HEK293 (cell line): ENCODE data around the gene DDX46.

Source experiments
- CTCF ChIA-PET: fragments of 350-600 bp; formaldehyde crosslinking; extraction: SDS; loops from one replicate; lab custom pipeline; 2021; ENCODE audit warnings: antibody characterized with exemption; lab: Yijun Ruan, JAX
- POLR2A ChIA-PET: fragments of 300-600 bp; formaldehyde crosslinking; extraction: SDS; loops from one replicate; lab custom pipeline; 2020; ENCODE audit warnings: antibody characterized with exemption, inconsistent platforms; lab: Yijun Ruan, JAX
- H3K27ac ChIP-seq: fragments of 200-500 bp; sonication (Bioruptor generic); 2 replicates; pipeline ENCODE4 v1.5.1; 2014; ENCODE audit warnings: low read depth, low read length, control low read depth, inconsistent platforms; ENCODE audit errors: extremely low read depth
- H3K36me3 ChIP-seq, 2 experiments: fragments of 200-500 bp in 1 of 2; sonication (Bioruptor generic) in 1 of 2; 1 replicate in 1 of 2; 2 replicates in 1 of 2; pipeline ENCODE4 v1.5.1; 2014 to 2017; ENCODE audit warnings: inconsistent platforms in 2 of 2, low read length in 2 of 2; ENCODE audit not compliant: control insufficient read depth in 2 of 2, insufficient read depth in 1 of 2
- H3K4me1 ChIP-seq: fragments of 200-500 bp; sonication (Bioruptor generic); 2 replicates; pipeline ENCODE4 v1.5.1; 2014; ENCODE audit warnings: mild to moderate bottlenecking, low read length, inconsistent platforms; ENCODE audit not compliant: control insufficient read depth, insufficient read depth
- H3K4me3 ChIP-seq: 2 replicates; pipeline ENCODE4 v1.5.1; 2011; ENCODE audit warnings: low read depth, mild to moderate bottlenecking, control low read depth, low read length, moderate library complexity
- H3K9me3 ChIP-seq: fragments of 200-500 bp; sonication (Bioruptor generic); 2 replicates; pipeline ENCODE4 v1.5.1; 2014; ENCODE audit warnings: low read depth, low read length, inconsistent platforms; ENCODE audit not compliant: control insufficient read depth, insufficient read depth
- EGR2 ChIP-seq: fragments of 450-650 bp; formaldehyde crosslinking; IDR thresholded peaks from 2 replicates; pipeline ENCODE4 v1.5.1; 2016; ENCODE audit warnings: low read depth, missing biosample characterization, missing genetic modification characterization
- IKZF3 ChIP-seq: fragments of 450-650 bp; IDR thresholded peaks from 2 replicates; pipeline ENCODE4 v1.5.0; 2018; ENCODE audit warnings: missing biosample characterization, mild to moderate bottlenecking, missing genetic modification characterization, moderate library complexity
- KLF10 ChIP-seq: fragments of 450-650 bp; IDR thresholded peaks from 2 replicates; pipeline ENCODE4 v1.5.1; 2018; ENCODE audit warnings: missing biosample characterization, mild to moderate bottlenecking, missing genetic modification characterization
- MZF1 ChIP-seq: fragments of 450-650 bp; formaldehyde crosslinking; IDR thresholded peaks from 2 replicates; pipeline ENCODE4 v1.5.1; 2017; ENCODE audit warnings: missing biosample characterization, missing genetic modification characterization, borderline replicate concordance
- PRDM10 ChIP-seq: fragments of 450-650 bp; formaldehyde crosslinking; IDR thresholded peaks from 2 replicates; pipeline ENCODE4 v1.5.1; 2016; ENCODE audit warnings: missing biosample characterization, missing genetic modification characterization
- SCRT2 ChIP-seq: fragments of 450-650 bp; formaldehyde crosslinking; IDR thresholded peaks from 2 replicates; pipeline ENCODE4 v1.5.1; 2016; ENCODE audit warnings: missing biosample characterization, missing genetic modification characterization
- SP7 ChIP-seq: fragments of 450-650 bp; formaldehyde crosslinking; IDR thresholded peaks from 2 replicates; pipeline ENCODE4 v1.5.1; 2016; ENCODE audit warnings: missing biosample characterization, missing genetic modification characterization
- ZBTB17 ChIP-seq: fragments of 450-650 bp; formaldehyde crosslinking; IDR thresholded peaks from 2 replicates; pipeline ENCODE4 v1.5.1; 2016; ENCODE audit warnings: missing biosample characterization, missing genetic modification characterization
- ZNF121 ChIP-seq: fragments of 450-650 bp; formaldehyde crosslinking; IDR thresholded peaks from 2 replicates; pipeline ENCODE4 v1.5.1; 2016; ENCODE audit warnings: missing biosample characterization, missing genetic modification characterization
- ZNF157 ChIP-seq: fragments of 450-650 bp; formaldehyde crosslinking; IDR thresholded peaks from 2 replicates; pipeline ENCODE4 v1.5.1; 2016; ENCODE audit warnings: missing biosample characterization, missing genetic modification characterization
- ZNF202 ChIP-seq: fragments of 450-650 bp; formaldehyde crosslinking; IDR thresholded peaks from 2 replicates; pipeline ENCODE4 v1.5.1; 2016; ENCODE audit warnings: missing biosample characterization, missing genetic modification characterization, borderline replicate concordance
- ZNF24 ChIP-seq: fragments of 450-650 bp; formaldehyde crosslinking; IDR thresholded peaks from 2 replicates; pipeline ENCODE4 v1.5.1; 2016; ENCODE audit warnings: missing biosample characterization, missing genetic modification characterization
- ZNF274 ChIP-seq, 2 experiments: fragments of 200-500 bp in 1 of 2; fragments of 450-650 bp in 1 of 2; sonication (Bioruptor generic) in 1 of 2; formaldehyde crosslinking in 1 of 2; IDR thresholded peaks; 2 replicates each; pipeline versions ENCODE4 v1.5.1 to v1.6.1; 2014 to 2016; ENCODE audit warnings: borderline replicate concordance in 1 of 2, inconsistent platforms in 1 of 2, low read length in 1 of 2, missing biosample characterization in 1 of 2, missing genetic modification characterization in 1 of 2
- ZNF341 ChIP-seq: fragments of 450-650 bp; formaldehyde crosslinking; IDR thresholded peaks from 2 replicates; pipeline ENCODE4; 2016; ENCODE audit warnings: low read depth, missing biosample characterization, missing genetic modification characterization
- ZNF366 ChIP-seq: fragments of 450-650 bp; formaldehyde crosslinking; conservative IDR thresholded peaks from 2 replicates; pipeline ENCODE4 v1.5.1; 2016; ENCODE audit warnings: missing biosample characterization, missing genetic modification characterization
- ZNF501 ChIP-seq: fragments of 450-650 bp; formaldehyde crosslinking; IDR thresholded peaks from 2 replicates; pipeline ENCODE4 v1.5.1; 2016; ENCODE audit warnings: missing biosample characterization, missing genetic modification characterization
- ZNF623 ChIP-seq: fragments of 450-650 bp; formaldehyde crosslinking; IDR thresholded peaks from 2 replicates; pipeline ENCODE4 v1.5.1; 2016; ENCODE audit warnings: missing biosample characterization, missing genetic modification characterization
- ZNF670 ChIP-seq: fragments of 450-650 bp; formaldehyde crosslinking; IDR thresholded peaks from 2 replicates; pipeline ENCODE4 v1.5.1; 2016; ENCODE audit warnings: missing biosample characterization, missing genetic modification characterization, low read depth
- ZNF76 ChIP-seq: fragments of 450-650 bp; formaldehyde crosslinking; IDR thresholded peaks from 2 replicates; pipeline ENCODE4; 2016; ENCODE audit warnings: low read depth, missing biosample characterization, missing genetic modification characterization, borderline replicate concordance
- ZSCAN30 ChIP-seq: fragments of 450-650 bp; IDR thresholded peaks from 2 replicates; pipeline ENCODE4 v1.5.1; 2018; ENCODE audit warnings: missing biosample characterization, mild to moderate bottlenecking, missing genetic modification characterization, moderate library complexity
- TF ChIP-seq, protein P1 (sequence below): fragments of 450-650 bp; formaldehyde crosslinking; IDR thresholded peaks from 2 replicates; pipeline ENCODE4 v1.5.1; 2017; ENCODE audit warnings: missing biosample characterization, missing genetic modification characterization

Gene DDX46

GRCh38 chr5:134844252-134844651, 85.7 kb downstream of the DDX46 start:
- Histone ChIP-seq H3K4me3 (no peak overlapping the region), H3K27ac (no peak overlapping the region), H3K9me3 (no peaks in the 10 kb centered on the region), H3K36me3 (peaks cover 18 to 25% of the 10 kb centered on the region in 2 experiments; a peak in 2 of 3 replicates), H3K4me1 (peaks cover 1% of the 10 kb centered on the region; the same call in 1 of the 2 replicates)
- ChIA-PET POLR2A (no interaction called here), CTCF (no interaction called here)
- no peak for TF ChIP-seq ZNF274 (IDR thresholded peaks at IDR 0.05; ENCODE audit: low read length)
- TF ChIP-seq ZNF274 (tag by site-specific recombination; IDR thresholded peaks at IDR 0.05; ENCODE audit: borderline replicate concordance) = no peak
- TF ChIP-seq ZNF121 (tag by site-specific recombination) = peak; percentile 93
- no peak for TF ChIP-seq ZNF76 (tag by site-specific recombination)
- TF ChIP-seq ZNF670 (tag by site-specific recombination) = no peak
- TF ChIP-seq SP7 = no peak
- TF ChIP-seq ZNF157 (tag by site-specific recombination) = no peak
- TF ChIP-seq ZNF623 (tag by site-specific recombination) = no peak

DNA sequence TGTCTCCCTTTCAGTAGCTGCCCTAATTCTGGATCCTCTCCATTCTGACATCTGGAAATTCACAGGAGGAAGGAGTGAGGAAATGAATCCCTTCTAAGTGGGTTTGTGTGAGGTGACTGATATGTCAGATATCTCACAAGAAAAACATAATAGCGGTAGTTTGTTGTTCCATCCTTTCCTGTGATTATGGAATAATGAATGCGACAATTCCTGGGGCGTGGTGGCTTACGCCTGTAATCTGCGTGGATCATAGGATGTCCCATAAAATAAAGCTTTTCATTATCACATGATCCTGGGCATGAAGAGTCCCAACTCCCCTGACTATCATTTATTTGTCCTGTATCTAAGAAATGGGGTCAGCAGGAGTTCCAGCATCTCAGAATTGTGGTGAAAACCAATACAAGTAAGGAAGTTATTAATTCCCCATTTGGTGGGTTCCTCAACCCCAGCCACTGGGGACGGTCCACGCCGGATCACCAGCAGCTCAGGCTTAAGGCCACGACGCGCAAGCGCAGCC, 86.8 kb downstream of the DDX46 start:
- Histone ChIP-seq H3K9me3 (no peaks in the 10 kb centered on the region), H3K4me1 (peaks cover 4% of the 10 kb centered on the region; the same call in 1 of the 2 replicates), H3K4me3 (peak overlapping the region; percentile 87), H3K27ac (peak overlapping the region; percentile 97), H3K36me3 (peaks cover 15% of the 10 kb centered on the region in 2 experiments; a peak in 2 of 3 replicates)
- POLR2A ChIA-PET = interaction anchor here (0.5 to 1.8 kb wide), 12 partner anchors 9 to 478 kb away, joined by 3 to 16 read pairs (median 5); partner anchors contain the start of genes CAMLG, CDKL3, DDX46 and PCBD2
- TF ChIP-seq MZF1 (tag by site-specific recombination) (peak; percentile 100), IKZF3 (0 out of 2 replicates have a peak, but pooled peaks have one; percentile 10), ZNF501 (tag by site-specific recombination) (peak; percentile 36; the same call in 1 of the 2 replicates), ZBTB17 (tag by site-specific recombination) (0 out of 2 replicates have a peak, but pooled peaks have one; percentile 17), ZNF341 (0 out of 2 replicates have a peak, but pooled peaks have one; percentile 10), PRDM10 (tag by site-specific recombination) (peak; percentile 73), KLF10 (no peak), EGR2 (tag by site-specific recombination) (no peak), ZSCAN30 (tag by site-specific recombination) (no peak), SCRT2 (no peak), ZNF202 (tag by site-specific recombination) (no peak), ZNF366 (tag by site-specific recombination) (peak; percentile 50), ZNF24 (0 out of 2 replicates have a peak, but pooled peaks have one; percentile 60)
- TF ChIP-seq, protein P1, sequence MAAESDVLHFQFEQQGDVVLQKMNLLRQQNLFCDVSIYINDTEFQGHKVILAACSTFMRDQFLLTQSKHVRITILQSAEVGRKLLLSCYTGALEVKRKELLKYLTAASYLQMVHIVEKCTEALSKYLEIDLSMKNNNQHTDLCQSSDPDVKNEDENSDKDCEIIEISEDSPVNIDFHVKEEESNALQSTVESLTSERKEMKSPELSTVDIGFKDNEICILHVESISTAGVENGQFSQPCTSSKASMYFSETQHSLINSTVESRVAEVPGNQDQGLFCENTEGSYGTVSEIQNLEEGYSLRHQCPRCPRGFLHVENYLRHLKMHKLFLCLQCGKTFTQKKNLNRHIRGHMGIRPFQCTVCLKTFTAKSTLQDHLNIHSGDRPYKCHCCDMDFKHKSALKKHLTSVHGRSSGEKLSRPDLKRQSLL (tag by site-specific recombination) = no peak
- CTCF ChIA-PET = interaction anchor here (0.5 to 1.5 kb wide), 5 partner anchors 11 to 87 kb away, joined by 3 to 7 read pairs (median 4); partner anchors contain the start of genes DDX46 and PCBD2
